ENCODE data around the gene UTS2R.
A peak's percentile ranks its signal among the peaks of the same experiment; 100 is the strongest.

Gene UTS2R

GRCh38 chr17:82412535-82413520, 41.3 kb downstream of the UTS2R start:
- H3K27me3 ChIP-seq (ENCODE audit: insufficient read depth, low read length): no peaks in the 10 kb centered on the region
- H3K4me1 ChIP-seq (ENCODE audit: insufficient read depth, low read length): no peaks in the 10 kb centered on the region
- H3K9me3 ChIP-seq (ENCODE audit: insufficient read depth, low read depth, low read length): no peaks in the 10 kb centered on the region
- H3K36me3 ChIP-seq (ENCODE audit: insufficient read depth, low read depth, low read length): no peaks in the 10 kb centered on the region
- H3K4me3 ChIP-seq (ENCODE audit: low read length): no peak overlapping the region
- no peak overlapping the region for H3K27ac ChIP-seq (ENCODE audit: low read length)
- H3K9ac ChIP-seq (ENCODE audit: low read depth, low read length): no peak overlapping the region

- Histone ChIP-seq H3K9me3 (ENCODE audit: insufficient read depth, low read depth, low read length) (no peaks in the 10 kb centered on the region), H3K36me3 (ENCODE audit: insufficient read depth, low read depth, low read length) (no peaks in the 10 kb centered on the region), H3K9ac (ENCODE audit: low read depth, low read length) (no peak overlapping the region), H3K27me3 (ENCODE audit: insufficient read depth, low read length) (peaks cover 9% of the 10 kb centered on the region; the same call in 1 of the 2 replicates), H3K27ac (ENCODE audit: low read length) (no peak overlapping the region), H3K4me1 (ENCODE audit: insufficient read depth, low read length) (no peaks in the 10 kb centered on the region), H3K4me3 (ENCODE audit: low read length) (peak overlapping the region; percentile 55; the same call in 1 of the 2 replicates)
These were observed 43.1 kb downstream of the UTS2R start for GRCh38 chr17:82414548-82415281.

DNA sequence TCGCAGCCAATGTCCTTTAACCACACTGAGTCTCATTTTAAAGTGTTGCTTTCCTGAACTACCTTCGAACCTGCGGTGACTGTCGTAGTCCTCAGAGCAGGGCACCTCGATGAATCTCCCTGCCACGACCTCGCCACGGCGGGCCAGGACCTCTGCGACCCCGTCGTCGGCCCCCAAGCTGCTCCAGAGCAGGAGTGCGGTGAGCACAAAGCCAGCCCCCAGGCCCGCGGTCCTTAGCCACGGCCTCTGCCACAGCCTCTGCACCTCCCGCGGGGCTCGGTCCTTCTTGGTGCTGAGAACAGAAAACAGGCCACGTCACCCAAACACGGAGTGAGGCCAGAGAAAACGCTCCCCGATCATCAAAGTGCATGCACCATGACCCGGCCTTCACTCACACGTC, 43.8 kb downstream of the UTS2R start:
- H3K4me1 ChIP-seq (ENCODE audit: insufficient read depth, low read length): no peaks in the 10 kb centered on the region
- H3K27me3 ChIP-seq (ENCODE audit: insufficient read depth, low read length): peaks cover 10% of the 10 kb centered on the region; the same call in 1 of the 2 replicates
- H3K4me3 ChIP-seq (ENCODE audit: low read length): no peak overlapping the region
- H3K9me3 ChIP-seq (ENCODE audit: insufficient read depth, low read depth, low read length): no peaks in the 10 kb centered on the region
- H3K36me3 ChIP-seq (ENCODE audit: insufficient read depth, low read depth, low read length): 0 out of 2 replicates have a peak, but pooled peaks cover 3% of the 10 kb centered on the region
- H3K9ac ChIP-seq (ENCODE audit: low read depth, low read length): no peak overlapping the region
- no peak overlapping the region for H3K27ac ChIP-seq (ENCODE audit: low read length)

- no peaks in the 10 kb centered on the region for H3K4me1 ChIP-seq (ENCODE audit: insufficient read depth, low read length)
- H3K27ac ChIP-seq (ENCODE audit: low read length): no peak overlapping the region
These were observed 44.2 kb downstream of the UTS2R start for GRCh38 chr17:82415786-82416185.

DNA sequence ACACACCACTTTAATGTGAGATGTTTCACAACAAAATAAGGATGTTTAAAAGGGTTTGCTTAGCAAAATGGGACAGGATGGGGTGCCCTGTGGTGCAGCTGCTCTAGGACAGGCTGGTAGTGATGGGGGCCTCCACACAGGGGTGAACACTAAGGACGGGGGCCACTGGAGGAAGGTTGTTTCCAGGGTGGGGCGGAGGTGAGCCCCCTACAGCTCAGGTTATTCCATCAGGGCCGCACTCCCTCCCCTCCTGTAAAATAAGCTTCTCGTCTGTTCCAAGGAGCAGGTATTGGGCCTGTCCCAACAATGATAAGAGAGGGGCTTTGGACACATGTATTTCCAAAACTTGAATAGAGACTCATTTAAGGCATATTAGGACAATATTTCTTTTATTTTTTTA, 44.7 kb downstream of the UTS2R start:
- Histone ChIP-seq H3K4me1 (ENCODE audit: insufficient read depth, low read length) (no peaks in the 10 kb centered on the region), H3K4me3 (ENCODE audit: low read length) (no peak overlapping the region), H3K9me3 (ENCODE audit: insufficient read depth, low read depth, low read length) (no peaks in the 10 kb centered on the region), H3K27me3 (ENCODE audit: insufficient read depth, low read length) (peaks cover 10% of the 10 kb centered on the region; the same call in 1 of the 2 replicates), H3K27ac (ENCODE audit: low read length) (no peak overlapping the region), H3K9ac (ENCODE audit: low read depth, low read length) (no peak overlapping the region), H3K36me3 (ENCODE audit: insufficient read depth, low read depth, low read length) (peaks cover 10% of the 10 kb centered on the region; the same call in 1 of the 2 replicates)

More at GRCh38 chr17:82415786-82416185, 44.2 kb downstream of the UTS2R start:
- peaks cover 10% of the 10 kb centered on the region; the same call in 1 of the 2 replicates for H3K27me3 ChIP-seq (ENCODE audit: insufficient read depth, low read length)
- no peak overlapping the region for H3K4me3 ChIP-seq (ENCODE audit: low read length)
- H3K36me3 ChIP-seq (ENCODE audit: insufficient read depth, low read depth, low read length): peaks cover 5% of the 10 kb centered on the region; the same call in 1 of the 2 replicates
- H3K9me3 ChIP-seq (ENCODE audit: insufficient read depth, low read depth, low read length): no peaks in the 10 kb centered on the region
- no peak overlapping the region for H3K9ac ChIP-seq (ENCODE audit: low read depth, low read length)

DNA sequence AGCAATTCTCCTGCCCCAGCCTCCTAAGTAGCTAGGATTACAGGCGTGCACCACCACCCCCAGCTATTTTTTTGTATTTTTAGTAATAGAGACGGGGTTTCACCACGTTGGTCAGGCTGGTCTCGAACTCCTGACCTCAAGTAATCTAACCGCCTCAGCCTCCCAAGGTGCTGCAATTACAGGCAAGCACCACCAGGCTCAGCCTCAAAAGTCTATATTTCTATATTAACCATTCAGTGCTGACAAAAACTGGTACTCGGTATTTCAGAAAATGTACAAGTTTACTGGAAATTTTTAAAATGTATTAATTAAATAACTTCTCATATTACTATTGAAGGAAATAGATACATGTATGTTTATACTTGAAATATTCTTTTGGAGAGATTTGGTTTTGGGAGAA, 45.2 kb downstream of the UTS2R start:
- Histone ChIP-seq H3K4me3 (ENCODE audit: low read length) (no peak overlapping the region), H3K36me3 (ENCODE audit: insufficient read depth, low read depth, low read length) (peaks cover 10% of the 10 kb centered on the region; the same call in 1 of the 2 replicates), H3K4me1 (ENCODE audit: insufficient read depth, low read length) (no peaks in the 10 kb centered on the region), H3K9ac (ENCODE audit: low read depth, low read length) (no peak overlapping the region), H3K27me3 (ENCODE audit: insufficient read depth, low read length) (peaks cover 10% of the 10 kb centered on the region; the same call in 1 of the 2 replicates), H3K9me3 (ENCODE audit: insufficient read depth, low read depth, low read length) (no peaks in the 10 kb centered on the region), H3K27ac (ENCODE audit: low read length) (no peak overlapping the region)

DNA sequence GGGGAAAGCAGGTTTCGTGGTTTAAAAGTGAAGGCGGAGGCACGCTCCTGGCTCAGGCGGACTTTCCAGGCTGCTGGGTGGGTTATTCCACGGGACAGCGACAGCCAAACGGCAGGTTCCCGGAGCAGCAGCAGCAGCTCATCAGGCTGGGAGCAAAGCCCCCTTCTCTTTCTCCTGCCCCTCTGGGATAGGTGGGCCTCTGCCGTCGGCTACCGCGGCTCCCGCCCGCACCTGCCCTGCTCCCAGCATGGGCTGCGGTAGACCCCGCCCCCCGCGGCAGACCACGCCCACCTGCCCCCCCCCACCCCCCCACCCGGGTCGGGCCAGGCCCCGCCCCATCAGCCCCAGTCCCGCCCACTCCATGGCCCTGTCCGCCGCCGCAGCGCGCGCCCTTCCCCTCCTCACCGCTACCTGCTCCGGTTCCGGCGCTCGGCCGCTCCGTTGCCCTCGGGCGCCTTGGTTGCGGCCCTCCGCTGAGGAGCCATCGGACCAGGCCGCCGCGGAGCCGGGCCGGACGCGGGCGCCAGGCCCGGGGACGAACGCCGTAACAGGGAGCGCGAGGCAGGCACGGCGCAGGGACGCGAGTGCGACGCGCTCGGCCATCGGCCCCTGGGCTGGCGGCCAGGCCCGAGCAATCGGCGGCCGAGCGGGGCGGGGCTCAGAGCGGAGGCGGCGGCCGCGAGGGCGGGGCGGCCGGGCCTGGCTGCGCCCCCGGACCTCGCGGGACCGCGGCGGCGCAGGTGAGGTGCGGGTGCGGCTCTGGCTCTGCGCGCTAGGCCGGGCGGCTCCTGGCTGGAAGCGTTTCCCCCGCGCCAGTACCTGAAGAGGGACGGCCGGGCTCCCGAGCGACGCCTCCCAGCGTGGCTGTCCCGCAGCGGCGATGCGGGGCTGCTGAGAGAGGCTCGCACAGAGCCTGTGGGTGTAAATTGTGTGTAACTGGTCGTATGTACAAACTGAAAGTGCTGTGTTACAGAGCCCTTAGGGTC, 46.7 kb downstream of the UTS2R start, which contains the start of the genes HEXD and OGFOD3:
TSS of gene HEXD (plus strand) at position 347 of the 986 bp plus-strand sequence. CDS start 1,453 bp downstream, outside the sequence.
TSS of gene OGFOD3 (minus strand) at position 586 of the 986 bp plus-strand sequence. CDS start at position 485, 101 bp downstream.
- Histone ChIP-seq H3K27ac (ENCODE audit: low read length) (no peak within 1 kb of the TSS), H3K9me3 (ENCODE audit: insufficient read depth, low read depth, low read length) (no peaks in the 10 kb centered on the region; the same call in 1 of the 2 replicates), H3K27me3 (ENCODE audit: insufficient read depth, low read length) (peaks cover 10% of the 10 kb centered on the region; the same call in 1 of the 2 replicates), H3K9ac (ENCODE audit: low read depth, low read length) (peak within 1 kb of the TSS; percentile 77; the same call in 1 of the 2 replicates), H3K36me3 (ENCODE audit: insufficient read depth, low read depth, low read length) (peaks cover 10% of the 10 kb centered on the region; the same call in 1 of the 2 replicates), H3K4me1 (ENCODE audit: insufficient read depth, low read length) (no peaks in the 10 kb centered on the region), H3K4me3 (ENCODE audit: low read length) (peak within 1 kb of the TSS; percentile 83)

DNA sequence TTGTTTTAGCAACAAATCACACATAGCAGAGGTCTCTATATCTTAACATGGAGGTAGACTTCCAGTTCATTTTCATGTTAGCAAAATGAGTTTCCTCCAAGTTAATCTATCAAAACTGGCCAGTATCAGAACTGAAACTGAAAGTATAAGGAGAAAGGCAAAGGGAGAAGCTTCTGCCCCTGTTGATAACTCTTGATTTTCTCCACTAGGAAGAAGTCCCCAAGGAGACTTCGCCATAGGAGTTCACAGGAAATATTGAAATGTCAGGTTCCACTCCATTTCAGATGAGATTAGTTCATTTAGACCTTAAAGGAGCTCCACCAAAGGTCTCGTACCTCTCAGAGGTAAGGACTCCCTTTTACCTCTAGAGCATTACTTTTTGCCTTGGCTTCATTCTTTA, 48.0 kb downstream of the UTS2R start:
- peak overlapping the region; percentile 83; the same call in 1 of the 2 replicates for H3K4me3 ChIP-seq (ENCODE audit: low read length)
- H3K27ac ChIP-seq (ENCODE audit: low read length): no peak overlapping the region
- no peaks in the 10 kb centered on the region; the same call in 1 of the 2 replicates for H3K9me3 ChIP-seq (ENCODE audit: insufficient read depth, low read depth, low read length)
- H3K9ac ChIP-seq (ENCODE audit: low read depth, low read length): no peak overlapping the region
- H3K27me3 ChIP-seq (ENCODE audit: insufficient read depth, low read length): peaks cover 10% of the 10 kb centered on the region; the same call in 1 of the 2 replicates
- H3K36me3 ChIP-seq (ENCODE audit: insufficient read depth, low read depth, low read length): peaks cover 10% of the 10 kb centered on the region; the same call in 1 of the 2 replicates
- no peaks in the 10 kb centered on the region for H3K4me1 ChIP-seq (ENCODE audit: insufficient read depth, low read length)

DNA sequence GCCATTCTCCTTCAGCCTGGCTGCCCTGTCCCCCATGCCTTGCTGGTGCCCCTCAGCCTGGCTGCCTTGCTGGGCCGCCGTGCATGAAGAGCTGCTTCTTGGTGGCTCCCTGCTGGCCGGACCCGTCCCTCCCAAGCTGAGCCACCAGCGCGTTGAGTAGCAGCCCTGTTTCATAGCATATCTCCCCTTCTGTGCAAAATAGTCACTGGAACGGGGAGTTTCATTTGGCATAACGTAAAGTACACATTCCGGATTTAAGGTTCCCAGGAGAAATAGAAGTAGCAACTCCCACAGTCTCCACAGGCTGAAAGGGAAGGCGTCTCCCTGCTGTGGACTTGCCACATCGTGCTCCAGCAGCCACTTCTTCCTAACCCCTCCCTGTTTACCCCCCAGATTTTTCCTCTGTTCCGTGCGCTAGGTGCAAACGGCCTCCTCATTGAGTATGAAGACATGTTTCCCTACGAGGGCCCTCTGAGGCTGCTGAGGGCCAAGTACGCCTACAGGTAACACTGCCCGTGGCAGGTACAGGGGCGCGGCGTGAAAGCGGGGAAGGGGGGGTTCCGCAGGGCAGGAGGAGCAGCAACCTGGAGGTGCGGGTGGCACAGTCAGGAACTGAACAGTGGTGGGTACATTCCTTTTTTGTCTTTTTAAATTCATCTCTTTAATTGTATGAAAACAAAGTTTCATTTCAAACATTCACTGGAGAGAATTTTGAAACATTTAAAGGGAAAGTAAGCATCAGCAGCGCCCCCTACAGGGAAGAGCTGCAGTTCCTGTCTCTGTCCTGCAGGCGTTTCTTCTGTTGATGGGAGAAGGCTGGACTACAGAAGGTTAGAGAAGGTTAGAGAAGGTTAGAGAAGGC, 52.7 kb downstream of the UTS2R start:
- H3K9me3 ChIP-seq (ENCODE audit: insufficient read depth, low read depth, low read length): no peaks in the 10 kb centered on the region; the same call in 1 of the 2 replicates
- H3K27ac ChIP-seq (ENCODE audit: low read length): no peak overlapping the region
- H3K27me3 ChIP-seq (ENCODE audit: insufficient read depth, low read length): peaks cover 6% of the 10 kb centered on the region; the same call in 1 of the 2 replicates
- H3K36me3 ChIP-seq (ENCODE audit: insufficient read depth, low read depth, low read length): peaks cover 10% of the 10 kb centered on the region; the same call in 1 of the 2 replicates
- H3K9ac ChIP-seq (ENCODE audit: low read depth, low read length): no peak overlapping the region
- no peak overlapping the region for H3K4me3 ChIP-seq (ENCODE audit: low read length)
- no peaks in the 10 kb centered on the region for H3K4me1 ChIP-seq (ENCODE audit: insufficient read depth, low read length)

- Histone ChIP-seq H3K9me3 (ENCODE audit: insufficient read depth, low read depth, low read length) (no peaks in the 10 kb centered on the region; the same call in 1 of the 2 replicates), H3K4me3 (ENCODE audit: low read length) (no peak overlapping the region), H3K36me3 (ENCODE audit: insufficient read depth, low read depth, low read length) (peaks cover 10% of the 10 kb centered on the region; the same call in 1 of the 2 replicates), H3K4me1 (ENCODE audit: insufficient read depth, low read length) (no peaks in the 10 kb centered on the region), H3K27me3 (ENCODE audit: insufficient read depth, low read length) (0 out of 2 replicates have a peak, but pooled peaks cover under 1% of the 10 kb centered on the region), H3K9ac (ENCODE audit: low read depth, low read length) (no peak overlapping the region), H3K27ac (ENCODE audit: low read length) (no peak overlapping the region)
These were observed 53.2 kb downstream of the UTS2R start for GRCh38 chr17:82424863-82425159.
